PC-9 (cell line): ENCODE data around the gene DSG3. TPM values are rescaled to one million over a fixed set of nuclear protein-coding genes. Genes with fewer than 3 reads are reported as not detected.

Experiments used
- BruUV-seq: library from RNA; stranded (reverse); fragments of 400-500 nt; replicated peaks from 2 replicates; lab custom pipeline; 2021; lab: Mats Ljungman, UMichigan
- CTCF ChIA-PET: fragments of 300-600 bp; sonication (Branson Sonifier 250); formaldehyde crosslinking; loops from one replicate; lab custom pipeline; 2022; ENCODE audit warnings: antibody characterized with exemption; lab: Charles Lee
- POLR2A ChIA-PET: fragments of 300-600 bp; sonication (Branson Sonifier 250); formaldehyde crosslinking; loops from one replicate; lab custom pipeline; 2022; ENCODE audit warnings: antibody characterized with exemption; ENCODE audit not compliant: unreplicated experiment; lab: Charles Lee
- DNase-seq, 2 experiments: peaks; one replicate each; pipeline versions ENCODE4 v3.0.0 to v3.0.0-alpha.2; 2015 to 2022; ENCODE audit warnings: mixed read lengths in 1 of 2
- H2AFZ ChIP-seq: fragments of 200-600 bp; sonication (generic); 2 replicates; pipeline ENCODE4 v1.8.1; 2017; ENCODE audit warnings: antibody characterized with exemption
- H3F3A ChIP-seq: fragments of 200-600 bp; sonication (generic); 2 replicates; pipeline ENCODE4 v1.8.1; 2017; ENCODE audit warnings: antibody characterized with exemption, mild to moderate bottlenecking, low read depth; ENCODE audit not compliant: insufficient read depth
- H3K27ac ChIP-seq: fragments of 200-600 bp; sonication (generic); 2 replicates; pipeline ENCODE4 v1.6.1; 2016; ENCODE audit warnings: mixed run types
- H3K27me3 ChIP-seq: fragments of 200-600 bp; sonication (generic); 2 replicates; pipeline ENCODE4 v1.6.1; 2016; ENCODE audit warnings: low read depth, mixed run types; ENCODE audit not compliant: insufficient read depth
- H3K36me3 ChIP-seq: fragments of 200-600 bp; sonication (generic); 2 replicates; pipeline ENCODE4 v1.6.1; 2016; ENCODE audit warnings: low read depth, mixed run types
- H3K4me1 ChIP-seq: fragments of 200-600 bp; sonication (generic); replicated peaks from 2 replicates; pipeline ENCODE4 v1.6.1; 2016; ENCODE audit warnings: mixed run types; ENCODE audit not compliant: insufficient read depth
- H3K4me2 ChIP-seq: fragments of 200-600 bp; sonication (generic); 2 replicates; pipeline ENCODE4 v1.6.1; 2017; ENCODE audit warnings: mixed run types
- H3K4me3 ChIP-seq: fragments of 200-600 bp; sonication (generic); 2 replicates; pipeline ENCODE4 v1.6.1; 2016; ENCODE audit warnings: mixed run types
- H3K79me2 ChIP-seq: fragments of 200-600 bp; sonication (generic); 2 replicates; pipeline ENCODE4 v1.6.1; 2017; ENCODE audit warnings: low read depth, mixed run types
- H3K9me2 ChIP-seq: fragments of 200-600 bp; sonication (generic); 2 replicates; pipeline ENCODE4 v1.8.1; 2017; ENCODE audit warnings: mild to moderate bottlenecking; ENCODE audit not compliant: insufficient read depth
- H3K9me3 ChIP-seq: fragments of 200-600 bp; sonication (generic); 2 replicates; pipeline ENCODE4 v1.8.1; 2016; ENCODE audit warnings: low read depth; ENCODE audit not compliant: insufficient read depth
- H4K20me1 ChIP-seq: fragments of 200-600 bp; sonication (generic); 2 replicates; pipeline ENCODE4 v1.8.1; 2017; ENCODE audit not compliant: insufficient read depth
- CTCF ChIP-seq: fragments of 200-600 bp; sonication (generic); conservative IDR thresholded peaks from 2 replicates; pipeline ENCODE4 v1.6.1; 2017; ENCODE audit warnings: mixed run types, antibody characterized with exemption, mild to moderate bottlenecking, moderate library complexity
- EZH2 ChIP-seq: fragments of 200-600 bp; sonication (generic); IDR thresholded peaks from 2 replicates; pipeline ENCODE4 v1.8.0; 2017; ENCODE audit warnings: antibody characterized with exemption, low read depth
- intact Hi-C: fragments of 100-400 bp; cut with micrococcal nuclease; formaldehyde crosslinking; loops from one replicate; pipeline ENCODE4 v1.10.0; 2022; ENCODE audit not compliant: unreplicated experiment
- total RNA-seq: library from RNA; stranded (reverse); gene quantifications from 2 replicates; pipeline ENCODE4 v1.2.3, GENCODE V29; 2021

DSG3 gene
- total RNA-seq, 1 experiment from 2014 or later, result 0.13 TPM

DNA sequence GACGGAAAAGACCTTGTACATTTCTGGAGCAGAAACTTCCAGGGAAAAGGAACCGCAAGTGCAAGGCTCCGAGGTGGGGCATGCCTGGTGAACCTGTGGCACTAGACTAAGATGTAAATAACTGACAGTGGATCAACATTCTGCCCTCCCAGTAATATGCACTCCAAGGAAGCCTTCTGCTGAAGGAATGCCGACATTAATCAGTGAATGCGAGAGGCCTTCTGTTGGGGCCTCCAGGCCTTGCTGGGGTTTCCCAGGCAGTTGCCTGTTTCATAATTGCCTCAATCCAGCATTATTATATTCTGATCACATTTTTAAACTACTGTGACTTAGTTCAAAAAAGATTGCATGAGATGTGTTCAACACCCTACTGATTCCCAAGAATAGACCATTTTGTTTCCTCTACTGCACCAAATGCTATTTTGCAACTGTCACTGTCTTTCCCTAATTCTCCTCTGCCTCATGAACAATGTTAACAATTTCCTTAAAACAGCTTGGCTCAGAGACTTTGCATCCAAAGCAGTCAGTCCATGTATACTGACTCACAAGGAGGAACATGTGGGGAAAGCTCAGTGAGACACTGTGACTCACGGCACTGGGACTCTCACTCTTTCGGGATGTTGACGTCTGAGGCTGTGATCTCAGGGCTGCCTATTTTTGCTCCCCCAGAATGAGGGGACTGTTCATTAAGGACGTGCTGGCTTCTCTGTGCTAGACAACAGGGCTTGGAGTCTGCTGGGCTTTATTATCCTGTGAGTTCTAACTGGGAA lies 39.9 kb downstream of the DSG3 start:
- Histone ChIP-seq H2AFZ (no peak overlapping the region), H3K4me2 (no peak overlapping the region), H3K4me3 (no peak overlapping the region), H3K9me3 (no peaks in the 10 kb centered on the region), H3F3A (peaks cover 33% of the 10 kb centered on the region), H3K79me2 (no peaks in the 10 kb centered on the region), H3K27me3 (no peaks in the 10 kb centered on the region), H3K4me1 (peaks cover 55% of the 10 kb centered on the region), H3K36me3 (no peaks in the 10 kb centered on the region), H3K27ac (peak overlapping the region; percentile 97), H4K20me1 (no peaks in the 10 kb centered on the region), H3K9me2 (no peaks in the 10 kb centered on the region)
- CTCF ChIA-PET, result interaction anchor here (0.6 kb wide), 1 partner anchor 239 kb away, joined by 14 read pairs; no protein-coding TSS in a partner anchor
- no TSS peak for BruUV-seq
- TF ChIP-seq EZH2, result no peak
- TF ChIP-seq CTCF, result no peak
- peak; percentile 26 to 76 for DNase-seq
- POLR2A ChIA-PET, result interaction anchor here (0.5 kb wide), 1 partner anchor 34 kb away, joined by 3 read pairs; no protein-coding TSS in a partner anchor
- intact Hi-C loops, result loop anchor here (1.0 kb wide), 1 partner anchor 25 kb away; no protein-coding TSS in a partner anchor

- no peak overlapping the region for H3K4me3 ChIP-seq
- peaks cover 33% of the 10 kb centered on the region for H3F3A ChIP-seq
- no peaks in the 10 kb centered on the region for H3K27me3 ChIP-seq
- H3K4me2 ChIP-seq, result peak overlapping the region; percentile 76
- no peaks in the 10 kb centered on the region for H3K9me3 ChIP-seq
- H3K36me3 ChIP-seq, result no peaks in the 10 kb centered on the region
- peaks cover 57% of the 10 kb centered on the region for H3K4me1 ChIP-seq
- BruUV-seq, result no TSS peak
- no peaks in the 10 kb centered on the region for H4K20me1 ChIP-seq
- H2AFZ ChIP-seq, result no peak overlapping the region
- no peaks in the 10 kb centered on the region for H3K79me2 ChIP-seq
- intact Hi-C loops, result no loop called here
- ChIA-PET CTCF (no interaction called here), POLR2A (no interaction called here)
- H3K9me2 ChIP-seq, result no peaks in the 10 kb centered on the region
- DNase-seq, result peak in 1 of 2 experiments; percentile 64
- TF ChIP-seq CTCF, result no peak
- no peak for TF ChIP-seq EZH2
- H3K27ac ChIP-seq, result peak overlapping the region; percentile 97
These were observed 41.8 kb downstream of the DSG3 start for GRCh38 chr18:31489311-31489710.

- TF ChIP-seq CTCF, result no peak
- no peak for TF ChIP-seq EZH2
- no peaks in the 10 kb centered on the region for H3K79me2 ChIP-seq
- peak overlapping the region; percentile 42; the same call in 1 of the 2 replicates for H3K4me3 ChIP-seq
- CTCF ChIA-PET, result no interaction called here
- no TSS peak for BruUV-seq
- DNase-seq, result peak in 1 of 2 experiments; percentile 89
- H4K20me1 ChIP-seq, result no peaks in the 10 kb centered on the region
- POLR2A ChIA-PET, result interaction anchor here (0.5 to 0.6 kb wide), 4 partner anchors 8 to 454 kb away, joined by 3 to 9 read pairs (median 8); no protein-coding TSS in a partner anchor
- H3K27me3 ChIP-seq, result no peaks in the 10 kb centered on the region
- H3K9me3 ChIP-seq, result no peaks in the 10 kb centered on the region
- peak overlapping the region; percentile 97 for H3K27ac ChIP-seq
- peaks cover 57% of the 10 kb centered on the region for H3K4me1 ChIP-seq
- peak overlapping the region; percentile 76 for H3K4me2 ChIP-seq
- H3K36me3 ChIP-seq, result no peaks in the 10 kb centered on the region
- intact Hi-C loops, result loop anchor here (5.0 kb wide), 1 partner anchor 38 kb away; no protein-coding TSS in a partner anchor
- H3K9me2 ChIP-seq, result no peaks in the 10 kb centered on the region
- peaks cover 33% of the 10 kb centered on the region for H3F3A ChIP-seq
- no peak overlapping the region for H2AFZ ChIP-seq
These were observed 42.8 kb downstream of the DSG3 start for GRCh38 chr18:31490387-31490786.
